Stimulated activated CD8-positive, alpha-beta memory T cell treated with anti-CD3 and anti-CD28 coated beads, Interleukin-15, amount 100 ng/mL, for 48 hours (primary cell): ENCODE results near the gene GPALPP1.
"Not testable (repeated sequence)": the region's sequence is repeated elsewhere in the genome, so short reads cannot be mapped to it uniquely, and the experiment has no call there.

Experiments used
- DNase-seq, 2 donors: peaks; one replicate each; pipeline ENCODE4 v3.0.0-alpha.2; 2020; ENCODE audit warnings: low read depth in 2 of 2

The GPALPP1 gene

DNA sequence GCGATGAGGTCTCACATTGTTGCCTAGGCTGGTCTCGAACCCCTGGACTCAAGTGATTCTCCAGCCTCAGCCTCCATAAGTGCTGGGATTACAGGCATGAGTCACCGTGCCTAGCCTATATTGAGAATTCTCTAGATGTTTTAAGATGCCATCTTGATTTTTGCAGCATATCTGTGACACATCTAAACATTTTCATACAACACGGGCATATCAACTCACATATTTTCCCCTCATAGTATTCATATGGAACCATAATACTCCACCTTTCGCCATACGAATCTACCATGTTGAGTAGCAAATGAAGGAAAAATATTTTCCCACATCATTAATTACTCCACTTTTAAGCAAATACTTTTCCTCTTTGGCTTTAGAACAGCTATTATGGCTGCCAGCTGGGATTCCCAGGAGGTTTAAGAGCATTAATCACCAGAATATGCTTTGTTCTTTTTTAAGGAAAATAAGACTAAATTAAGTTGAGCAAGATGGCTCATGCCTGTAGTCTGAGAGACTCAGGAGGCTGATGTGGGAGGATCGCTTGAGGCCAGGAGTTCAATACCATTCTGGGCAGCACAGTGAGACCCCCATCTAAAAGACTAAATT, 74.0 kb downstream of the GPALPP1 start:
- no peak for DNase-seq

- not testable (repeated sequence) for DNase-seq
Observed at GRCh38 chr13:45063889-45064288, 74.6 kb downstream of the GPALPP1 start.

DNA sequence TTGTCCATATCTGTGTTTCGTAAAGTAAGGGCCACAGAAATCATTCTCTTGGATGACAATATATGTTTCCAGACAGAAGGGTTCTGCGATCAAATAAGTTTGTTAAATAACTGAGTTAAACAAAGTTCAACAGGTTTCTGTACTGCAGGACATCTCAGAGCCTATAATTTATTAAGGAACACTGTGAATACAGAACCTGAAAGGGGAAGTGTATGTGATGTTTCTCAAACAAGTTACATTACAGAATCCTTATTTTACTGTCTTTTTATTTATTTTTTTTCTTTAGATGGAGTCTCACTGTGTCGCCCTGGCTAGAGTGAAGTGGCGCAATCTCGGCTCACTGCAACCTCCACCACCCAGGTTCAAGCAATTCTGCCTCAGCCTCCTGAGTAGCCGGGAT, 75.6 kb downstream of the GPALPP1 start:
- DNase-seq, result no peak

DNA sequence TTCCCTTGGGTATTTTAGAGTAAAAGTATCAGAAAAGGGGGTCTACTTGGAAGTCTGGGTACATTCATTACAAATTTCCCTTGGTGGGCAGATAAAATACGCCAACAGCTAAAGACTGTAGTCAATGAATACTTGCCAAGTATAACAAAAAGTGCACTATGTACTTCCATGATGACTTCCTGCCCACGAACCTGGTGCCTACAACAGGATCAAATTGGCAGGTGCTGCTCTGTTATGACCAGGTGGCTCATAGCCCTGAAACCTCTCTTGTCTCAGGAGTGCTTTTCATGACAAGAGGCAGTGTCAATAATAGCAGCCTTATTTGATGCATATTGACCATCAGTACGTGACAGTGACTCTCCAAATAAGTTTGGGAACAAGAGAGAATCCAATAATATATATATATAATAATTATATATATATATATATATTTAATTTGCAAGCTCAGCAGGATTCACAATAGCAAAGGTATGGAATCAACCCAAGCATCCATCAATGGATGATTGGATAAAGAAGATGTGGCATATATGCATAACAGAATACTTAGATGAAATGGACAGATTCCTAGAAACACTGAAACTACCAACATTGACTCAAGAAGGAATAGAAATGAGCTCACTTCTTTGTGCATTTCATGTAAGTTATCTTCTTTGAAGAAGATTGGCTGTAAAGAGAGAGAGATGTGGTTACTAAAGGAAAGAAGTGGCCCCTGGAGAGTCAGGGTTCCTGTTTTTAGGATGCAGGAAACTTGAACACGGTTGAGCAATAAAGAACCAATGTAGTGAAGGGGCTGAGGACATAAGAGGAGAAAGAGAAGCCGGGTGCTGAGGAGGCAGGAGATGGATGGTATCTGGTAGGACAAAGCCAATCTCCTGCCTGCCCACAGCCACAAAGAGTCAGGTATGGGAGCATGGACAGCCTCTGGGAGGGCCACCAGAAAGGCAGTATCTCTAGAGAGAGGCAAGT, 79.0 kb downstream of the GPALPP1 start:
- no peak for DNase-seq

DNA sequence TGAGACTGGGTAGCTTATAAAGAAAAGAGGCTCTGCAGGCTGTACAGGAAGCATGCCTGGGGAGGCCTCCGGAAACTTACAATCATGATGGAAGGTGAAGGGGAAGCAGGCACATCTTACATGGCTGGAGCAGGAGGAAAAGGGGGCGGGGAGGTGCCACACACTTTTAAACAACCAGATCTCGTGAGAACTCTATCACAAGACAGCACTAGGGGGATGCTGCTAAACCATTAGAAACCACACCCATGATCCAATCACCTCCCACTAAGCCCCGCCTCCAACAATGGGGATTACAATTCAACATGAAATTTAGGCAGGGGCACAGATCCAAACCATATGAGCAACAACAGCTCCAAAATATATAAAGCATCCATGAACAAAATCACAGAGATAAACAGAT, 84.5 kb downstream of the GPALPP1 start:
- DNase-seq, result no peak

DNA sequence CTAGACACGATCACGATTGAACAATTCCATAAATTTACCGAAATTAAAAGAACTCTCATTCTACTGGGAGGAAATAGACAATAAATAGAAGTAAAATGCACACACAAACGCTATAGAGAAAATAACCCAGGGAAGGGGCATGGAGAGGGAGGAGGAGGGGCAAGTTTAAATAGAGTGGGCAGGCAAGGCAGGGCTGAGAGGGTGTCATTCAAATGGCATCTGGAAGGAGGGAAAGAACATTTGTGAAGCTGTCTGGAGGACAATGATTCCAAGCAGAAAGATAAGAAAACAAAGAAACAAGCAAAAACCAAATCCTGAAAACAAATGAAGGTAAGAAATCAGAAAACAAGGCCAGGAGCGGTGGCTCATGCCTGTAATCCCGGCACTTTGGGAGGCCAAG, 85.4 kb downstream of the GPALPP1 start:
- no peak for DNase-seq

DNA sequence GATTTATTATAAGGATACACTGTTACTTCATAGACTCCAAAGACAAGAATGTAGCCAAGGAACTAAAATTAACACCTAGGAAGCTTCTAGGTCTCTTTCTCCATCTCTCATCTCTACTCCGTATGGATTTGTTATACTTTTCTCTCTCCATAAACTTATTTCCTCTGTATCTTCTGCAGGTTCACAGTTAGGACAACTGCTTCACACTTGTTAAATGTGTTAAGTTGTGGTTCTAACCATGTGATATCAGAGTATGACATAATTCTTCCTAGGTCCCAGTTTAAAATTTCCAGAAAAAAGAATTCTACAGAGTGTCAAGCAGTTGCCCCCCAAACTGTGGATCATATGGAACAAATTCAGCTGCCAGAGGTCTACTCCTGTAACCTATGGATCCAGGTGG, 88.7 kb downstream of the GPALPP1 start:
- no peak for DNase-seq
